GOT3 (cell line): ENCODE results near the gene TRPC6.
"Not testable (repeated sequence)": the region's sequence is repeated elsewhere in the genome, so short reads cannot be mapped to it uniquely, and the experiment has no call there.

Source experiments
- DNase-seq: peaks from one replicate; lab custom pipeline; 2025; ENCODE audit warnings: mixed read lengths; lab: John Stamatoyannopoulos, UW

The TRPC6 gene

GRCh38 chr11:101521821-101522220 is 62.0 kb downstream of the TRPC6 start:
- no peak for DNase-seq

DNA sequence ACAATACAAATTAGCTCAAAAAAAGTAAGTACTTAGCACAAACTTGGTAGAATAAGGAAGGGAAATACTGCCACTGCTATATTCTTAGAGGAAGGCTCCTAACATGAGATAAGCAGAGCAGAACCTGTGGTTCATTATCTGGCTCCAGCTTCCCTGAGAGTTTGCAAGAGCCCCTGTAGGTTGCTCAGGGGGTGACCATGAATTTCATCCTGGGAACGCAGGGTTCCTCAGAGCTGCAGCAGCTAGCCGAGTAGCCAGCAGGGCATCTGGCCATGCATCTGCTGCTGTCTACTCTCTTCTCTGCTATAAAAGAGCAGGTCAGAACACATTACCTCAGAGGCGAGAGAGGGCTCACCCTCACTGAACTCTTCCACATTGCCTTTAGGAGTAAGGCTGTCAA is 67.3 kb downstream of the TRPC6 start:
- DNase-seq = no peak

DNA sequence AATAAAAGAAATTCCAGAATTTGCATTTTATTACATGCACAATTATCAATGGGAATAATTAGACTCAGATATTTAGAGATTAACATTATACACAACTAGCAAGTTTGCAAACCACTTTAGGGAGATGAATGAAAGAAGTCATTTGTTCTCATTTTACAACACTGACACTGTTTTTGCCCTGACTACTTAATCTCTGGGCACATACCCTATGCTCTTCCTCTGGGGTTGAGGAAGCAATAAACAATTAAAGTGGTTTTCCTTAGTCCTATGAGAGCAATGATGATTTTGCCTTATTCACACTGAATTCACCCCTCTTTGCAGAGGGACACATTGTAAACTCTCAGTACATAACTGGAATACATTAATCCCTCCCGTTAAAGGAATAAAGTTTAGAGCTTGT is 72.7 kb downstream of the TRPC6 start:
- DNase-seq = no peak

GRCh38 chr11:101510591-101510990 is 73.2 kb downstream of the TRPC6 start:
- DNase-seq = no peak

DNA sequence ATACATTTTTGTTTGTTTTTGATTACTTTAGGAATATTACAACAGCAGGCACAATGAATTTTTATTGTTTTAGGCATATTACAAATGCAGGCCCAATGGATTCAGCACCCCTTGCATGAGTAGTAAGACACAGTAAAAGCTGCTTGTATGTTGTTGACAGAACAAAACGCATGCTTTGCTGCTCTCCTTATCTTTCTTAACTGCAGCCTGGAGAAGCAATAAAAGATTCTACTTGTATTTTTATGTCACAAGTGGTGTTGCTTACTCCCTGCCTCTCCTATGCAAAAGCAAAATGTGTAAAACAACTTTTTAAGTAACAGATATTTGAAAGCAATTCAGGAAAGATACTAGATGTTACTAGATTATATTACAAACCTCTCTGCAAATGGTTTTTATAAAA is 73.9 kb downstream of the TRPC6 start:
- DNase-seq = no peak

DNA sequence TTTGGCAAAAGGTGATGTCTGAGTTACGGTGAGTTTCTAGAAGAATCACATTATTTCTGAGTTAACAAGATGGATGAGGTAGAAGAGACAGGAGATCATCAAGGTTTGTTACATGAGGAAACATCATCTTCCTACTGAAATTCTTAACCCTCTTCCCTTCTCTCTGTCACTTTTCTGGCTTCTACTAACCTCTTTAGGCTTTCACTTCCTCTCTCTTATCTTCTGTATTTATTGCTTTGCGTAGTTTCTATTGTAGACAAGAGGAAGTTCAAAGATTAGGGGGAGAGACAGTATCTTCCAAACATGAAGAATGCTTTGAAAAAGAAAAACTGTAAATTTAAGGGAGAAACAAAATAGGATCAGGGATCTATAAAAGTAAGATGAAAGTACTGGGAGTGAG is 75.4 kb downstream of the TRPC6 start:
- DNase-seq = no peak

GRCh38 chr11:101498891-101499290 is 84.9 kb downstream of the TRPC6 start:
- no peak for DNase-seq

GRCh38 chr11:101497291-101497690 is 86.5 kb downstream of the TRPC6 start:
- no peak for DNase-seq

DNA sequence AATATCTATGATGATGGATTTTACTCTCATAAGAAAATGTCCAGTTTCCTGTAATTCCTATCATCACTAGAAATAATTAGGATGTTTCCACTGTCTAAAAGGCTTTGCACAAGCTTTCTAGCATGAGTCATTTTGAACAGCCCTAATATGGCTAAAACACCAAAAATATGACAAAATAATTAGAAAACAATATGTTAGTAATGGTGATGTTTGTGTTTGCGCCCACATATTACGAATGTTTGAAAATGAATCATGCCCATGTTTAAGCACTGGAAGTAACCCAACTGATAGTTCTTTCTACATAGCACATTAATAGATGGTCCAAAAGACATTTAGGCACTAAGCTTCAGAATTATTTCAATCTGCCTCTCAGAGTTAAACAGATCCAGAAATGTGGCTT is 96.0 kb downstream of the TRPC6 start:
- no peak for DNase-seq

DNA sequence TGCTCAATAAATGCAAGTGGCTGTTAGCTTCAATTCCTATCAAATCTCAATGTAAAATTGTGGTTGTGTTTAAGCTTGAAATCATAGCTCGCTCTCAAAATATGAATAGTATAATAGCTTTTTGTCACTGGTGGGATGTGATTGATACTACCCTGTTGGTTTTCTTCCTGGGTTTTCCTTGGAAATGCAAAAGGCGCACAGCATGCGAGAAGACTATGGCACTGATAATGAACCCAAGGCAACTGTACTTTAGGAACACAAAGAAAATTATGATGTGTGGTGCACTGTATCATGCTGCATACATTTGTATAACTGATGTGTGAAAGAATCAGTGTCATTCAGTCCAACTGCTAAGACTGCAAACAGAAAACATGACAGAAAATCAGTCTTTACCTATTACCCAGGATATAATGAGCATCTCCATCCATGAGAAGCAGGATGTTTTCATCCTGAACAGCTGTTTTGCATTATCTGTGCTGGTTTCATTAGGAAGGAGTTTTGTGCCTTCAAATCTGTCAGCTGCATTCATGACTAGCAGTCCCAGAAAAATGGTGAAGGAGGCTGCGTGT is 101.2 kb downstream of the TRPC6 start:
- no peak for DNase-seq

DNA sequence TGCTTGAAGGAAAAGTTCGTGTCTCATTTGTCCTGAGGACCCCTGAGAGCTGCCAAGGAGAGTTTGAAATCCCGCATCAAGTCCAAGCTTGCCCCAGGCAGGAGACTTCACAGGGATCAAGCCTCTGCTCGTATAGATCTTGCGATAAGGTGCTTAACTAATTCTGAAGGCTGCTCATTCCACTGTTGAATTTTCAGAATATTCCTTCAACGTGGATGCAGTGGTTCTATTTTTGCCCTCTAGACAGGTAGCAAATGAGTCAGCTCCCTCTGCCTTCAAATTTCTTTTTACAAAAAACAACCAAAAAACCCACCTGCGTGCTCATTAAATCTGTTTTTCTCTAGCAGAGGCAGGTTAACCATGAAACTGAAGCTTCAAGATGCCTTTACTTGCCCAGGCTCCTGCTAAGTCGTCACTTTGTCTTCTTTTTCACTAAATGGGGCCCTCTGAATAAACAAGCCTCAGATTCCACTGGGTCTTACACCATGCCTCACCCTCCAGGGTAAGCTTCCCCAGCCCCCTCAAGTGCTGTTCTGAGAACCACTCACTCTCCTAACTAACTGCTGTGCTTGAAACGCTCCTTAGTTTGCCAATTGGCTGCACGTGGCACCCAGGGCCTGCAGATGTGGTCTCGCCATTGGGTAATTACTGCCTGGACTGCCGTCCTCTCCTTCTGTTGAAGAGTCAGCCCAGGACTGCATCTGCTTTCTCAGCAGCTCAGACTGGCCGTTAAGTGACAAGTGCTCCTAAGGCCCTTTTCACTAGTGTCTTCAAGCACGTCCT is 105.0 kb downstream of the TRPC6 start:
- no peak for DNase-seq

- DNase-seq = no peak
Observed at GRCh38 chr11:101477926-101478325, 105.9 kb downstream of the TRPC6 start.

DNA sequence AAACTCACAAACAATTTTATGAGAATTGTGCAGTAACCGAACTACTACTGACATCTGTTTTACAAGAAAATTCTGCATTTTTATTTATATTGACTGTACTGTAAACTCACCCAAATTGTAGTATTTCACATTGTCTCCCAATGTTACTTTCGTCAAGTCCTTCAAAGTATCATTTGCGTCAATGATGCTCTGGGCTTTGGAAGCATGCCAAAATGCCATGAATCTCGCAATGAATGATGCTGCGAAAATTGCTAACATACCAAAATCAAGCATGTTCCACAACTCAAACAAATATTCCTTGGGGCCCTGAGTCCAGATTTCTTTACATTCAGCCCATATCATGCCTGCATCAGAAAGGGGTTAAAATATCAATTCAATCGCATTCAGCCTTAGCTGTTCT is 107.6 kb downstream of the TRPC6 start:
- no peak for DNase-seq

DNA sequence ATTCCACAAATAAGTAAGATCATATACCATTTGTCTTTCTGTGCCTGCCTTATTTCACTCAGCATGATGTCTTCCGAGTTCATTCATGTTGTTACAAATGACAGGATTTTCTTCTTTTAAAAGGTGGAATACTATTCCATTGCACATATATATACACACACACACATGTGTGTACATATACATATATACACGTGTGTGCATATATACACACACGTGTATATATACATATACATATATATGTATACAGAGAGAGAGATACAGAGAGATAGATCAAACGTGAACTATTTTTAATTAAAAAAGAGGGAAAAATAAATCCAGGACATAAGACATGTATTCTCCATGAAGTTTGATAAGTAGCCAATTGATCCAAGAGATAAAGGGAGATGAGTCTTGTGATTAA is 108.1 kb downstream of the TRPC6 start:
- no peak for DNase-seq

DNA sequence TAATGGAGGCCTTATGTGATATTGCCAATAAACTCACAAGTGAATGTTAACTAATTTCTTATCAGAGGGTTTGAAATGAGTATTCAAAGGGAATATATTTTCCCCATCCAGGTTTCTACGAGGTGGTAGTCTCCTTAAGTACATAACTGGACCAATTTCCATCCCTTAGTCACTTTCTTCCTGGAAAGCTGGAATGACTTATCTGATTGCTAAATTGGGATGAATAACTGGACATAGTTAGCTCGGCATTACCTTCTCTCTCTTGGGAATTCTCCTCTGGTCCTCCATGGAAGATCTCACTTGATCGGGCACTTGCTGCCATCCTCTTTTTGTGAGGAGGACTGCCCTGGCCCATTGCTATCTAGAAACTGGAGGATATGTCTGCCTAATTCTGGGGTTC is 109.1 kb downstream of the TRPC6 start:
- DNase-seq = no peak

DNA sequence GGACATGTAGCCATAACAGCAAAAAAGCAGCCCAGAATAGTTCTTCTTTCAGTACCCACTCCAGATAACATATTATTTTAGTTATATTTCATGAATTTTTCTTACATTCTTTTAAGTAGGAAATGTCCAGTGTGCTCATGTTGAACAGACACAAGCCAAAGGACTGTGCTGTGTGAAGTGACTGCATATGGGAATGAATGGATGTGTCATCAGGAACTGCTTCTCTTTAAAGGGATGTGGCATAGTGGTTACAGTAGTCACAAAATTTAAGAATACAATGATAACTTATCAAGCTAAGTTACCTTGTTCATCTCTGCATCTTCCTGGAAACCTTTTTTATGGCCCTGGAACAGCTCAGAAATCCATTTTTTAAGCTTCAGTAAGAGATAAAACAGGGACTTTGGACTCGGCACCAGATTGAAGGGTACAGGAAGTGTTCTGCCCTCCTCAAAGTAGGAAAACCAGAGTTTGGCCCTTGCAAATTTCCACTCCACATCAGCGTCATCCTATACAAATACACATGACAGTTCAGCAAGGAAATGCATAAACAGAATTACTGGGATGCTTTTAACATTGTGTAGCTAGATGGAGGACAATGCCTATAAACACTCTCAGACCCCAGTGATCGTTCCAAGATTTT is 112.8 kb downstream of the TRPC6 start:
- no peak for DNase-seq

DNA sequence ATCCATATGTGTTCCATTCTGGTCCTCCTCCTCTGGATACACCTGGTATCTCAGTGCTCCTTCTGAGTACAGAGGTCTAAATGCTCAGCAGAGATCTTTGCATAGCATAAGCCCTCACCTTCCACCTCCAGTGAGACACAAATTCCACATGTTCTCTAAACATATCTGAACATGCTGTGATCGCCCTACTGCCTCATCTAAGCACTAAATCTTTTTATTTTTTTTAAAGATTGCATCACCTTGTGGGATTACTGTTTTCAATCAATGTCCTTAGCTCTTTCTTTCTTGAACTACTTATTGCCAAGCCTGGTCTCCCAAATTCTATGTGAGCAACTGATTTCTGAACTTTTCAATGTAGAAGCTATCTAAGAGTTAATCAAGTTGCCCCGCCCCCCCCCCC is 113.4 kb downstream of the TRPC6 start:
- no peak for DNase-seq

GRCh38 chr11:101466352-101466751 is 117.5 kb downstream of the TRPC6 start:
- DNase-seq = no peak

DNA sequence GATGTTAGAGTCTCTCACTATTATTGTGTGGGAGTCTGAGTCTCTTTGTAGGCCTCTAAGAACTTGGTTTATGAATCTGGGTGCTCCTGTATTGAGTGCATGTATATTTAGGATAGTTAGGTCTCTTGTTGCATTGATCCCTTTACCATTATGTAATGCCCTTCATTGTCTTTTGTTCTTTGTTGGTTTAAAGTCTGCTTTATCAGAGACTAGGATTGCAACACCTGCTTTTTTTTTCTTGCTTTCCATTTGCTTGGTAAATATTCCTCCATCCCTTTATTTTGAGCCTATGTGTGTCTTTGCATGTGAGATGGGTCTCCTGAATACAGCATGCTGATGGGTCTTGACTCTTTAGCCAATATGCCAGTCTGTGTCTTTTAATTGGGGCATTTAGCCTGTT is 119.4 kb downstream of the TRPC6 start:
- DNase-seq = not testable (repeated sequence)

DNA sequence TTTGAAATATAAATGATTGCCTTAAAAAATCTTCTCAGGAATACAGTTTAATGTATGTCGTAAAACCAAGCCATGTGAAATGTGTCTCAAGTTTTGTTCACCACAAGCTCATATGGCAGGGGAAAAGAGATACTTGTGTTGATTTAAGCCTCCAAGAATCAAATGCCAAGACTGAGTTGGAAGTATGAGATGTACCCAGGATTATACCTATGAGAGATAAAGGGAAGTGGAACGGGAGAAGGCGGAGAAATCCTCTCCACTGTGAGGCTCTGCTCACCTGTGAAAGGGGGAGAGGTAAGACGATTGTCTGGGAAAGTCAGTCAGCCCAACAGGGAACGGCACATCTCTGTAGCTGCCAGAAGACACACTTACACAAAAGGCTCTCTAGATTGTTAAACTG is 124.8 kb downstream of the TRPC6 start:
- no peak for DNase-seq

GRCh38 chr11:101458161-101458560 is 125.6 kb downstream of the TRPC6 start:
- no peak for DNase-seq

- no peak for DNase-seq
Observed at GRCh38 chr11:101456812-101457211, 127.0 kb downstream of the TRPC6 start.

DNA sequence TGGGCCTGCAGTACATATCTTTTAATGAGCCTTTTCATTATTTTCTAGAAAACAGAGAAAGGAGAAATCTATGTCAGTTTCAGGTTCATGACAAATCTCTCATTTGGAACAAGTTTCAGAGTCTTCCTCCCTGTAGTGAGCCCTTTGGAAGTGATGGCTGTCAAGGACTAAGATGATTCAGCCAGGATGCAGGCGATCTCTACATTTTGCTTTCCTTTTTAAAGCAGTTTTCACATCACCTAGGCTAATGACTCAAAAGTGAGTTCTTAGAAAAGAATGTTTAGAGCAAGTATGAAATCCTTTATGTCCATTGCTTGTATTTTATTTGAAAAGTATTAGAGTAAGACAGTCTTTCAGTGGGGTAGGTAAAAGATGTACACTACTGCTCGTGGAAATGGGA is 130.1 kb downstream of the TRPC6 start:
- DNase-seq = no peak
